ENCODE data around the gene MICB.
"Not testable (repeated sequence)": the region's sequence is repeated elsewhere in the genome, so short reads cannot be mapped to it uniquely, and the experiment has no call there.

Gene MICB

DNA sequence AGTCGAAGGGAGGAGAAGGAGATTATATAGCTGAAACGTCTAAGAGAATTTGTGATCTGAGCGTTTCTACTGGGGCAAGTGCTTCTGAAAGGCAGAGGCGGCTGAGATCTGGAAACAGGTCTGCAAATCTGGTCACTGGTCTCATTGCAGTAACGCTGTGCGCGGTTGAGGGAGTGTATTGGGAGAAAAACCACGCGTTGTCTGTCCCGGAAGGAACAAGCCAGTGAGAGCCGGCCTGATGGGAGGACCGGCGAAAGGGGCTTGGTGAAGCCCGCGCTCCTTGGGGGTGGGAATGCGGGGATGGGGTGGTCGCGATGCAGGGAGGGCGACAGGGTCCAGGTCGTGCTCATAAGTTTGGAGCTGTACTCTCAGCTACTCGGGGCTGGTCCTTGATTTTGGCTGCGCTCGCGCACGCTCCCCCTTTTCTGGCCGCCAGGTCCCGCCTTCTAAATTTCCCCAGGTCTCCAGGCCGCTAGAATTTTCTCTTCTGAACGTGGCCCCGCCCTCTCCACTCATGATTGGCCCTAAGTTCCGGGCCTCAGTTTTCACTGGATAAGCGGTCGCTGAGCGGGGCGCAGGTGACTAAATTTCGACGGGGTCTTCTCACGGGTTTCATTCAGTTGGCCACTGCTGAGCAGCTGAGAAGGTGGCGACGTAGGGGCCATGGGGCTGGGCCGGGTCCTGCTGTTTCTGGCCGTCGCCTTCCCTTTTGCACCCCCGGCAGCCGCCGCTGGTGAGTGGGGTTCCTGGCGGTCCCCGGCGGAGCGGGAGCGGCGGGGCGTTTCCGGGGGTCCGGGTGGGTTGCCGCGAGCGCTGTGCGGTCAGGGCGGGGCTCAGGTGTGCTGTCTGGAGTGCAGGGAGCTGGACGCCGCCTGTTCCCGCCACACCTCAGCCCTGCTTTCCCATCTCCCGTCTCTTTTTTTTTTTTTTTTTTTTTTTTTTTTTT, at the start of gene MICB:
TSS of gene MICB (plus strand) at position 615 of the 946 bp plus-strand sequence. CDS start at position 664, 49 bp downstream.
- peak; percentile 85 for DNase-seq

GRCh38 chr6:31450751-31451150, 47.2 kb upstream of the MICB start:
- no peak for DNase-seq

DNA sequence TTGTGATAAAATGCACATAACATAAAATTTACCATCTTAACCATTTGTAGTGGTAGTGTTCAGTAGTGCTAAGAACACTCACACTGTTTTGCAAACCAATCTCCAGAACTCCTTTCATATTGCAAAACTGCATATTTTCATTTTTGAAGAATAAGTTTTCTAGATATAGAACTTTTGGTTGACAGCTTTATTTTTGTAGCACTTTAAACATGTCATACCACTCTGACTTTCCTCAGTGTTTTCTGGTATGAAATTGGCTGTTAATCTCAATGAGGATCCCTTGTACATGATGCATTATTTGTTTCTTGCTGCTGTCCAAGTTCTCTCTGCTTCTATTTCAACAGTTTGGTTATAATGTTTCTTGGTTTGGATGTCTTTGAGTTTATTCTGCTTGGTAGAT, 45.1 kb upstream of the MICB start:
- no peak for DNase-seq

DNA sequence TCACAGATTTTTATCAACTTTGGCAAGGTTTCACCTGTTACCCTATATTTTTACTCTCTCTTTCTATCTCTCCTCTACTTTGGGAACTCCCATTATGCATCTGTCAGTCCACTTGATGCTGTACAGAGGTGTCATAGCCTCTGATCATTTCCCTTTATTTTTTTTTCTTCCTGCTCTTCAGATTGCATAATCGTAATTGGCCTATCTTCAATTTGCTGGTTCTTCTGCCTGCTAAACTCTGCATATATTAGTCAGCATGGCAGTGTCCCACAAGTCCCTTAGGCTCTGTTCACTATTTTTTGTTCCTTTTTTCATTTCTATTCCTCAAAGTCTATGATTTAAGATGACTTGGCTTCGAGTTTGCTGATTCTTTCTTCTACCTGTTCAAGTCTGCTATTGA, 44.7 kb upstream of the MICB start:
- DNase-seq, result no peak

GRCh38 chr6:31459864-31460263, 38.1 kb upstream of the MICB start:
- DNase-seq, result not testable (repeated sequence)

GRCh38 chr6:31460361-31461025, 37.5 kb upstream of the MICB start:
- no peak for DNase-seq

- DNase-seq, result no peak
Observed at GRCh38 chr6:31462026-31462963, 35.6 kb upstream of the MICB start.

- peak; percentile 93 for DNase-seq
Observed at GRCh38 chr6:31462964-31463870, 34.7 kb upstream of the MICB start.

DNA sequence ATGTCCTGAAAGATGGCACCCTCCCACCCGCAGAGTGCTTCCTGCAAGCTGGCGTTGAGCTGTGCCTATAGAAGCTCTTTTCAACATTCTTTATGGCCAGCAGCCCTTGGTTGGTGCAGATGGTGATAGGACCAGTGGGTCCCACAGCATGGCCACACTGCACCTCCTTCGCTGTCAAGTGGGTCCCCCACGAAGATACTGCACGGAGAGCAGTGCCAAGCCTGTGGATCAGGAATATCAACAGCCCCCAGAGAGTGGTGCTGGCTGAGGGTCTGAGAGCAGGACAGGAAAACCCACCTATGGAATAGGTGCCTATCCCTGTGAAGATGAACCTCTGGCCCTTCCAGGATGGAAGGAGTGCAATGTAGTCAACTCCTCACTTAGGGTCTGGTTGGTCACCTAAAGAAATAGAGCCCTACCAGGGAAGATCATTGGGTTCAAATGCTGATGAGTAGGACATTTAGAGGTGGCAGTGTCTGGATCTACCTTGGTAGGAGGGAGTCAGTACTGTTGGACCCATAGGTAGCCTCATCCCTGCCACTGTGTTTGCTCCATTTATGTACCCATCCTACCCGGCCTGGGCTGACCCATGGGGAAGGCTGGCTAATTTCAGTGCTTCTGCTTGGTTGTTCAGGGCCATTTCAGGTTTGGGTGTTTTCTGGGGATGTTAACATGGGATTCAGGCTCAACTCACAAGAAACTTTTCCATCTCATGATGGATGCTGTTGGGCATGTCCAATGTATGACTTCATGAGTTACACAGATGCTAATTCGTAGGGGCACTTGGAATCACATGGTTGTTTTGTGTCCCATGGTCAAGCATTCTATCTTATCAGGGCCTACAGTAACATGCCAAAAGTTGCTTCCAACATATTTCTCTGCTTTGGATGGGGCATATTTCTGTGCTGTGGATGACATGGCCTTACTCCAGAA, 33.4 kb upstream of the MICB start:
- no peak for DNase-seq

DNA sequence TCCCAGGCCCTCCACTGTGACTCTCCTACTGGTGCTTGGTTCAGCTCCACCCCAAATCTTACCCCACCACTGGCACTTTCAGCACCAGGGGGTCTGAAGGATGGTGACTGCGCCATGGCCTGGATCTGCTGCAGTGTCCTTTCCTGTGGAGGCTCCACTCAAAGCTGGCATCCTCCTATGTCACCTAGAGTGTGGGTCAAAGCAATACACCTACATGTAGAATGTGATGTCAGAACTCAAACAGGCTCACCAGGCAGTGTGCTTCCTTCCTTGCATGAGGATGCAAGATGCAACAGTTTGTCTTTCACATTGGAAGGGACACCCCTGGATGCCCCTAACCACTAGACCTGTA, 32.8 kb upstream of the MICB start:
- no peak for DNase-seq

GRCh38 chr6:31465718-31466117, 32.2 kb upstream of the MICB start:
- DNase-seq, result no peak

DNA sequence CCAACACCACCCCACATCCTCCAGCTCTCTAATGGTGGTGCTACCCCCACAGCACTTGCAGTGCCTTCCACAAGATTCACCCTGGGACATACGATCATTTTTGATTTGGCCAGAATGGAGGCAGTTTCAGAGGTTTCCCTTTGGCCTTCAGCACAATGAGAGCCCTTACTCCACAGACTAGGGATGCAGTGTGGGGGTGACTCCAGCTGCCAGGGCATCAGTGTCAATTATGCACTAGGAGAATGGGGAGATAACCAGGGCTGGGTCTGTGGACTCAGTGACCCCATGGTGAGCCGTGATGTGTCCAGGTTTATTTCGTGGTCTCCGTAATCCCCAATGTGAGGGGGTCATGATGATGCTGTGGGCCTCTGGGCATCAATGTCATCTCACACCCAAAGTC, 31.5 kb upstream of the MICB start:
- DNase-seq, result no peak

DNA sequence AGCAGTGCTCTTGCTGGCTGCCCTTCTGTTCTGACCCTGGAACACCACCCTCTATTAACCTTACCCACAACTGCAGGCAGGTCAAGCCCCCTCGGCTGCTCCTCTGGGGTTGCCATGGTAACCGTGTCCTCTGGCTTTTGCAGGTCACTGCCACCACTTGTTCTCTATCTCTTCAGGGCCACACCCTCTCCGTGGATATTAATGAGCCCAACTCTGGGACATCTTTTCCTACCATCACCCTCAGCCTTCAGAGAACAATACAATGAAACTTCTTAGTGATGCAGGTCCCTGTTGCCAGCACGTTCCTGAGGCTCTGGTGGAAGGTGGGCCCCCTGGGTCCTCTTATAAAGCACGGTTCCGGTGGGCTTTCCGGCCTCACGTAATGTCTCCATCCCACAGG, 30.8 kb upstream of the MICB start:
- DNase-seq, result no peak

- no peak for DNase-seq
Observed at GRCh38 chr6:31468311-31468710, 29.6 kb upstream of the MICB start.

- no peak for DNase-seq
Observed at GRCh38 chr6:31470801-31471200, 27.1 kb upstream of the MICB start.

DNA sequence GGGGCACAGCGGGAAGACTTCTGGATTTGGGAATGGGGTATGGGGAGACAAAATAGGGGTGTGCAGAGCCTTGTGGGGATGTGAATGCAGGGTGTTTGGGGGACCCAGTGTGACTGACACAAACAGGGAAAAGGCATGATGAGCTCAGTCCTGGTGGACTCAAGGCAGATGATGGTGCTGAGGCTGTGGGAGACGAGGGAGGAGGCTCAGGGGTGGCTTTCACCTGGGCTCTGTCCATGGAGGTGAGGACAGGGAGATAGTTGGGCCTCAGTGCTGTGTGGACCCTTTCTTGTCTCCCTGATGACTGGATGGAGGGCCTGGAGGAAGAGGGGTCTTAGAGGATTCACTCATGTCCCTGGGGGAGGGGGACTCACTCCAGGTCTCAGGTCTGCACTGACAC, 26.2 kb upstream of the MICB start:
- DNase-seq, result no peak

DNA sequence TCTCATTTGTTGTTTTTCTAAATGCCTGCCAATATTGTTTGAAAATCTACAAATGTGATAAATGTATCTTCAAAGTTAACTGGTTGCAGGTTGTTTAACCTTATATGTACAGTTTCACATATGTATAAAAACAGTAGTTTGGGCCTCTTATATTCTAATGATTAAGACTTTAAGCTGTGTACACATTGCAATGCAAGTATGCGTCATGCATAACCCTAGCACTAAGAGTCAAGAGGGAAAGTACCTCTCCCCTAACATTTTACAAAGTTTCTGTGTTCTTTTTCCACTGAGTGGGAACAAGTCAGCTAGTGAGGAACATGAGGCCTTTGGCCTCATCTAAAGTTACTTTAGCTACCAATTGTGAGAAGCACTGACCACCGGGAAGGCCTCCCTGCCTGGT, 25.7 kb upstream of the MICB start:
- DNase-seq, result no peak

DNA sequence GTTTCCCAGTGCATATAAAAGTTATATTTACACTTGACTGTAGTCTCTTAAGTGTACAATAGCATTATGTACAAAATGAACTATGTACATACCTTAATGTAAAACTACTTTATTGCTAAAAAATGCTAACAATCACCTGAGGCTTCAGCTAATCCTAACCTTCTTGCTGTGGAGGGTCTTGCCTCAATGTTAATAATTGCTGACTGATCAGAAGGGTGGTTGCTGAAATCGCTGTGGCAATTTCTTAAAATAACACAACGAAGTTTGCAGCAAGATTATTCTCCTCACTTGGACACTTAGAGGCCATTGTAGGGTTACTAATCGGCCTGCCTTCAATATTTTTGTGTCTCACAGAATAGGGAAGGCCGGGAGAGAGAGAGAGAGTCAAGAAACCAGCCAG, 24.7 kb upstream of the MICB start:
- DNase-seq, result no peak

- DNase-seq, result no peak
Observed at GRCh38 chr6:31473780-31474761, 23.9 kb upstream of the MICB start.

GRCh38 chr6:31474871-31475286, 23.1 kb upstream of the MICB start:
- no peak for DNase-seq

Measured in CD4-positive, alpha-beta T cell treated with Interleukin-4 for 4 hours (primary cell).